Effector memory CD4-positive, alpha-beta T cell (primary cell): ENCODE data around the gene TGM3.

Experiments used
- DNase-seq, 3 donors: peaks; one replicate each; pipeline ENCODE4 v3.0.0-alpha.2; 2020
- H3K27ac ChIP-seq: 2 replicates; pipeline ENCODE4 v1.7.0; 2013; ENCODE audit warnings: mild to moderate bottlenecking, low read length, moderate library complexity; ENCODE audit not compliant: insufficient read depth, poor library complexity, severe bottlenecking
- H3K27me3 ChIP-seq: replicated peaks from 2 replicates; pipeline ENCODE4 v1.7.0; 2013; ENCODE audit warnings: mild to moderate bottlenecking, low read length; ENCODE audit not compliant: insufficient read depth, control insufficient read depth, poor library complexity, severe bottlenecking
- H3K36me3 ChIP-seq: 2 replicates; pipeline ENCODE4 v1.7.0; 2013; ENCODE audit warnings: mild to moderate bottlenecking, low read length, moderate library complexity; ENCODE audit not compliant: control insufficient read depth, insufficient read depth
- H3K4me1 ChIP-seq: 2 replicates; pipeline ENCODE4 v1.7.0; 2013; ENCODE audit warnings: low read length, mild to moderate bottlenecking; ENCODE audit not compliant: control insufficient read depth, insufficient read depth, poor library complexity, severe bottlenecking
- H3K4me3 ChIP-seq: 2 replicates; pipeline ENCODE4 v1.7.0; 2013; ENCODE audit warnings: low read length, low read depth, mild to moderate bottlenecking; ENCODE audit not compliant: insufficient read depth, poor library complexity, severe bottlenecking
- H3K9me3 ChIP-seq: 2 replicates; pipeline ENCODE4 v1.7.0; 2013; ENCODE audit warnings: mild to moderate bottlenecking, low read length, moderate library complexity; ENCODE audit not compliant: control insufficient read depth

Gene TGM3

GRCh38 chr20:2316847-2317495 is 21.2 kb downstream of the TGM3 start:
- H3K27me3 ChIP-seq: no peaks in the 10 kb centered on the region
- peaks cover 5% of the 10 kb centered on the region for H3K9me3 ChIP-seq
- DNase-seq: no peak
- H3K27ac ChIP-seq: no peak overlapping the region
- no peaks in the 10 kb centered on the region for H3K36me3 ChIP-seq
- no peaks in the 10 kb centered on the region for H3K4me1 ChIP-seq
- H3K4me3 ChIP-seq: no peak overlapping the region

GRCh38 chr20:2320813-2321658 is 25.2 kb downstream of the TGM3 start:
- no peak overlapping the region for H3K27ac ChIP-seq

DNA sequence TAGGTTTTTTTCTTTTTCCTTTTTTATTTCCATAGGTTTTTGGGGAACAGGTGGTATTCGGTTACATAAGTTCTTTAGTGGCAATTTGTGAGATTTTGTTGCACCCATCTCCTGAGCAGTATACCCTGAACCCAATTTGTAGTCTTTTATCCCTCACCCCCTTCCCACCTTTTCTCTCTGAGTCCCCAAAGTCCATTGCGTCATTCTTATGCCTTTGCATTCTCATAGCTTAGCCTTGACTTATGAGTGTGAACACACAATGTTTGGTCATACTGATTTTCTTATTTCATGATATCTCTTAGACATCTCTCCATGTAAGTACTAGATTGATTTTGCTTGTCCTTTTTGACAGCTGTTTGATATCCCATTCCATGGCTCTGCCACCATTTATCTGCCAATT is 27.2 kb downstream of the TGM3 start:
- no peaks in the 10 kb centered on the region for H3K36me3 ChIP-seq
- no peaks in the 10 kb centered on the region for H3K4me1 ChIP-seq
- DNase-seq: no peak
- no peak overlapping the region for H3K27ac ChIP-seq
- peaks cover 5% of the 10 kb centered on the region for H3K9me3 ChIP-seq
- H3K27me3 ChIP-seq: no peaks in the 10 kb centered on the region
- no peak overlapping the region for H3K4me3 ChIP-seq

More at GRCh38 chr20:2320813-2321658, 25.2 kb downstream of the TGM3 start:
- Histone ChIP-seq H3K9me3 (peaks cover 5% of the 10 kb centered on the region), H3K36me3 (no peaks in the 10 kb centered on the region), H3K4me3 (no peak overlapping the region), H3K4me1 (no peaks in the 10 kb centered on the region), H3K27me3 (no peaks in the 10 kb centered on the region)
- DNase-seq: no peak

DNA sequence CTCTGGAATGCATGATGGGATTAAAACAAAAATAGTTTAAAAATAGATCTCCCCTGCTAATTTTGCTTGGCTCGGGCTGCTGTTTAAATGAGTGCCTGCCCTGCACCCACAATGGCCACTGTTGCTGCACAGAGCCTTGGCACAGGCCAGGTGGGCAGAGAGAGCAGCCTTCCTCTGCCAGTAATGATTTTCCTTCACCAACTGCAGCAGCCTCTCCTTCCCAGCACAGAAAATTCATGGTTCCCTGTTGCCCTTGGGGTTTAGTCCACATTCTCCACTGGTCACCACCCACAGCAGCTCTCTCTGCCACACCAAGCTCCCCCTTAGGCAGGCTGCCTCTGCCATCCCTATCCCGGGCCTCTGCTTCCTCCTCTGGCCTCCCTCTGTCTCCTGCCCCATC is 30.2 kb downstream of the TGM3 start:
- Histone ChIP-seq H3K27ac (no peak overlapping the region), H3K27me3 (no peaks in the 10 kb centered on the region), H3K36me3 (no peaks in the 10 kb centered on the region), H3K4me3 (no peak overlapping the region), H3K9me3 (no peaks in the 10 kb centered on the region), H3K4me1 (no peaks in the 10 kb centered on the region)
- no peak for DNase-seq

DNA sequence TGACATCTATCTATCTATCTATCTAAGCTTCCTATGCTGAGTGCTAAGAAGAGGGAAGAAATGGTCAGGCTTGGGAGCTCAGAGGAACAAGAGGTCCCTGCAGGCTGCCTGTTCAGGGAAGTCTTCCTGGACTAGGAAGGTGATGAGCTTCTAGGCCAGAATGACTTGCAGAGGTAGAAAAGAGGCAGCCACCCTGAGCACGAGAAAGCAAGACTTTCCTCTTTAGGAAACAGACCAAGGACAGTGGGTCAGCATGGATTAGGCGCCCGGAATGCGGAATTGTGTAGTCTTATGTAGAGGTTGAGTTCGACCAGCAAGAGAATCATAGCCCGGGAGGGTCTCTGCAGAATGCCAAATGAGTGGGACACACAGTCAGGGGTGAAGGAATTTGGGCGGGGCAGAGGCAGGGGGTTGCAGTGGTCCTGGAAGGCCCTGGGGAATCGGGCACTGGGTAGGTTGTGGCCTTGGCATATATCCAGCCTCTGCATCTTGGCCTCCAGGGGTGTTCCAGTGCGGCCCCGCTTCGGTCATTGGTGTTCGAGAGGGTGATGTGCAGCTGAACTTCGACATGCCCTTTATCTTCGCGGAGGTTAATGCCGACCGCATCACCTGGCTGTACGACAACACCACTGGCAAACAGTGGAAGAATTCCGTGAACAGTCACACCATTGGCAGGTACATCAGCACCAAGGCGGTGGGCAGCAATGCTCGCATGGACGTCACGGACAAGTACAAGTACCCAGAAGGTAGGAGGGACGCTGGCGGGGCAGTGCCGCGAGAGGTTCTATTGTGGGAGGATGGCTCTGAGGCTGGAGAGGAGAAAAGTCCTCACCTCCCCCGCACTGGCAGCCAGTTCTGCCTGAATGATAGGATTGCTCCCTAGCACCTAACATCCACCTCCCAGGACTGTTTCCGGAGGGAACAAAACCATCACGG is 32.1 kb downstream of the TGM3 start:
- no peak overlapping the region for H3K4me3 ChIP-seq
- H3K27me3 ChIP-seq: no peaks in the 10 kb centered on the region
- H3K9me3 ChIP-seq: no peaks in the 10 kb centered on the region
- no peaks in the 10 kb centered on the region for H3K36me3 ChIP-seq
- DNase-seq: no peak
- no peak overlapping the region for H3K27ac ChIP-seq
- H3K4me1 ChIP-seq: no peaks in the 10 kb centered on the region

DNA sequence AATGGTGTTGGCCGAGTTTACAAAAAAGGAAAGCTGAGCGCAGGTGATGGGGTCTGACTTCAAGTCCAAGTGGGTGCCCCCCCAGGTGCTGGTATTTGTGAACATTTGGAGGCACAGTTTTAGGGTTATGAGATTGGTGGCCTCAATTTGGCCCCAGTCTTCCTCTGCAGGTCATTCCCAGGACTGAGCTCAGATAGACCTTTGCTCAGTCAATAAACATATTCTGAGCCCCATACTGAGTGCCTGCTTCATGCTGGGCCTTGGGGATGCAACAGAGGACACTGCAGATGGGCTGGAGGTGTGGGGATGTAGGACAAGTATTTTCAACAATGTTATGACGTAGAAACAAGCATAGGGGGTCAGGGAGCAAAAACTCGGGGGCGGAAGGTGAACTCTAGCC is 33.5 kb downstream of the TGM3 start:
- H3K27me3 ChIP-seq: no peaks in the 10 kb centered on the region
- H3K27ac ChIP-seq: no peak overlapping the region
- no peaks in the 10 kb centered on the region for H3K36me3 ChIP-seq
- H3K4me3 ChIP-seq: no peak overlapping the region
- no peaks in the 10 kb centered on the region for H3K9me3 ChIP-seq
- DNase-seq: no peak
- H3K4me1 ChIP-seq: no peaks in the 10 kb centered on the region

DNA sequence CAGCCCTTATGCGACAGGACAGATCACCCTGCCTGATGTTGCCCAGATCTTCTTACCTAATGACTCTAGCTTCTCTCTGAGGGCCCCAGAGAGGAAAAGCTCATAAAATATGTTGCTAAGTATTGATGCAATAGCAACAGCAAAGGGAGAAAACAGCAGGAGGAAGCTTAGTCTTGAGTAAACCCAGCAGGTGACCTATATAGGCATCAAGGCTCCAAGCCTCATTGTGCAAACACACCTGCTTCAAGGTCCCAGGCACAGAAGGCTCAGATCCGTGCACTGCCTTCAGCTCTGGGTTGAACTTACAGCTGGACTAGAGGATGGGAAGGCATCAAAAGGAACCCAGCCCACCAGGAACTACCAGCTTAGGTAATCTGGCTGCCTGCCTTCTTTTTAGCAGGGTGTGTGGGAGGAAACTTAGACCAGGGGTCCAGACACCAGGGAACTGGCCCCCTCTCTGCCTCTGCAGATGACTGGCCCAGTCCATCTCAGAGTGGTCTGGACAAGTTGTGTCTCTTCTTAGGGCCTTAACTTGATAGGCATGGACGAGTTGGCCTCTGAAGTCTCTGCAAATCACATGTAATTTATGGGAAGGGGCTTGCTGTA is 34.4 kb downstream of the TGM3 start:
- Histone ChIP-seq H3K27ac (no peak overlapping the region), H3K9me3 (no peaks in the 10 kb centered on the region), H3K27me3 (no peaks in the 10 kb centered on the region), H3K4me1 (no peaks in the 10 kb centered on the region), H3K4me3 (no peak overlapping the region), H3K36me3 (no peaks in the 10 kb centered on the region)
- no peak for DNase-seq

DNA sequence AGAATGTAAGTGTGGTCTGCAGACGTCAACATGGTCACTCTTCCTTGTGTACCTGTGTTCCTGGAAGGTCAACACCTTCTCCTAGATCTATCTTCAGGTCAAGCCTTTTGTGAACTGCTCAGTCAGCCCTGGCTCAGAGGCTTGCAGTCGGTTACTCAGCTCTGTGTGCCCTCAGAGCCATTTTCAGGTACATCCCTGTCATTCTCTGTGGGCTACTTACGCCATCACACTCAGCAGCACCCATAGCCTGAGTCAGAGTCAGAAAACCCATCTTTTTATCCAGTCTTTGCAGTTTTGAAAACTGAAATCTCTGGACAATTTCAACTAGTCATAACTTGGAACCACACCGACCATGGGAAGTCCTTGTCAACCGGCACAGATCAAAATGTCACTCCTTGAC is 35.3 kb downstream of the TGM3 start:
- Histone ChIP-seq H3K9me3 (no peaks in the 10 kb centered on the region), H3K27me3 (no peaks in the 10 kb centered on the region), H3K4me1 (no peaks in the 10 kb centered on the region), H3K27ac (no peak overlapping the region), H3K36me3 (no peaks in the 10 kb centered on the region), H3K4me3 (no peak overlapping the region)
- no peak for DNase-seq

DNA sequence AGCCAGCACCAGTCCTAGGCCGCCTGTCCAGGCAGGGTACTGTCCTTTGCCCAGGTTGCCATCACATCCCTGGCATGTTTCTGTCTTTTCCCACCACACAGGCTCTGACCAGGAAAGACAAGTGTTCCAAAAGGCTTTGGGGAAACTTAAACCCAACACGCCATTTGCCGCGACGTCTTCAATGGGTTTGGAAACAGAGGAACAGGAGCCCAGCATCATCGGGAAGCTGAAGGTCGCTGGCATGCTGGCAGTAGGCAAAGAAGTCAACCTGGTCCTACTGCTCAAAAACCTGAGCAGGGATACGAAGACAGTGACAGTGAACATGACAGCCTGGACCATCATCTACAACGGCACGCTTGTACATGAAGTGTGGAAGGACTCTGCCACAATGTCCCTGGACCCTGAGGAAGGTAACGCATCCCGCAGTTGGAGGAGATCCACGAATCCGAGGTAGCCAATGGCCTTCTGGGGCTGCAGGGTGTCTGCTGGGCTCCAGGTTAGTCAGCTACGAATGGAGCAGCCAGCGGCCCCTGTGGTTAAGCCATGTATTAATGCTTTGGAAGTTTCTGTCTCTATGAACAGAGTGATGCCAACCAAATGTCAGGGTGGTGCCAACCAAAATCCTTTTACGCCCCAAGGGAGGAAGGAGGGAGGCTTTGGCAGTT is 36.2 kb downstream of the TGM3 start:
- no peaks in the 10 kb centered on the region for H3K4me1 ChIP-seq
- H3K9me3 ChIP-seq: no peaks in the 10 kb centered on the region
- no peak overlapping the region for H3K4me3 ChIP-seq
- H3K36me3 ChIP-seq: no peaks in the 10 kb centered on the region
- DNase-seq: no peak
- no peaks in the 10 kb centered on the region for H3K27me3 ChIP-seq
- H3K27ac ChIP-seq: no peak overlapping the region
